Activated naive CD4-positive, alpha-beta T cell treated with anti-CD3 and anti-CD28 coated beads, Interleukin-2, amount 50 U/mL, for 72 hours (primary cell): Measurements from ENCODE around the gene MST1R. TPM values are rescaled to one million over a fixed set of nuclear protein-coding genes. Genes with fewer than 3 reads are reported as not detected.
"Not testable (repeated sequence)": the region's sequence is repeated elsewhere in the genome, so short reads cannot be mapped to it uniquely, and the experiment has no call there.

Experiments used
- ATAC-seq, 2 donors: fragments of 150-1000 bp; cut with Tn5 transposase; 2 replicates each; pipeline ENCODE4 v1.10.0; 2021; ENCODE audit warnings: mild to moderate bottlenecking in 2 of 2, moderate library complexity in 2 of 2
- DNase-seq, 2 donors: peaks; one replicate each; pipeline ENCODE4 v3.0.0; 2021 to 2022; ENCODE audit warnings: low spot score in 2 of 2
- H3K27ac Mint-ChIP-seq, 2 donors: one replicate each; pipeline ENCODE4 v1.8.0; 2022; ENCODE audit warnings: mild to moderate bottlenecking in 2 of 2, mixed read lengths in 2 of 2
- H3K36me3 Mint-ChIP-seq, 2 donors: one replicate each; pipeline ENCODE4 v1.8.0; 2022; ENCODE audit warnings: mixed read lengths in 2 of 2
- H3K9me3 Mint-ChIP-seq, 2 donors: one replicate each; pipeline ENCODE4 v1.8.0; 2022; ENCODE audit warnings: mixed read lengths in 2 of 2
- total RNA-seq, 2 donors: library from RNA; stranded (reverse); gene quantifications; one replicate each; pipeline ENCODE4 v1.2.3, GENCODE V29; 2022

MST1R gene
- total RNA-seq, 2 donors from 2014 or later = 0.68 to 2.8 TPM

- H3K27ac Mint-ChIP-seq = peak overlapping the region in 1 of 2 donors; percentile 14
- DNase-seq = no peak
- H3K9me3 Mint-ChIP-seq = no peaks in the 10 kb centered on the region
- no peak for ATAC-seq
- H3K36me3 Mint-ChIP-seq = no peaks in the 10 kb centered on the region
Measured at GRCh38 chr3:49924683-49925082, 21.0 kb upstream of the MST1R start.

DNA sequence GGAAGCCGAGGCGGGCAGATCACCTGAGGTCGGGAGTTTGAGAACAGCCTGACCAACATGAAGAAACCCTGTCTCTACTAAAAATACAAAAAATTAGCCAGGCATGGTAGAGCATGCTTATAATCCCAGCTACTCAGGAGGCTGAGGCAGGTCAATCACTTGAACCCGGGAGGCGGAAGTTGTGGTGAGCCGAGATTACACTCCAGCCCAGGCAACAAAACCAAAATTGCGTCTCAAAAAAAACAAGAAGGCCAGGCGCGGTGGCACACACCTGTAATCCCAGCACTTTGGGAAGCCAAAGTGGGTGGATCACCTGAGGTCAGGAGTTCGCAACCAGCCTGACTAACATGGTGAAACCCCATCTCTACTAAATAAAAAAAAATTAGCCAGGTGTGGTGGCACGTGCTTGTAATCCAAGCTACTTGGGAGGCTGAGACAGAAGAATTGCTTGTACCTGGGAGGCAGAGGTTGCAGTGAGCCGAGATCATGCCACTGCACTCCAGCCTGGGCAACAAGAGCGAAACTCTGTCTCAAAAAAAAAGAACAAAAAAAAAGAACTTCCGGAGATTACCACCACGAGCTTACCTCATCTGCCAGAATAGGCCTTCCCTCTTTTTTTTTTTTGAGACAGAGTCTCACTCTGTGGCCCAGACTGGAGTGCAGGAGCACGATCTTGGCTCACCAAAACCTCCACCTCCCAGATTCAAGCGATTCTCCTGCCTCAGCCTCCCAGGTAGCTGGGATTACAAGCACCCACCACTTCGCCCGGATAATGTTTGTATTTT, 14.3 kb upstream of the MST1R start:
- H3K9me3 Mint-ChIP-seq, ATAC-seq, DNase-seq, H3K36me3 Mint-ChIP-seq: not testable (repeated sequence)
- H3K27ac Mint-ChIP-seq = peak overlapping the region in 1 of 2 donors; percentile 12

- no peaks in the 10 kb centered on the region for H3K9me3 Mint-ChIP-seq
- no peaks in the 10 kb centered on the region for H3K36me3 Mint-ChIP-seq
- DNase-seq = no peak
- H3K27ac Mint-ChIP-seq = no peak overlapping the region
- ATAC-seq = no peak
Measured at GRCh38 chr3:49916686-49917085, 13.0 kb upstream of the MST1R start.

GRCh38 chr3:49914906-49915305, 11.2 kb upstream of the MST1R start:
- peaks cover 0 to 4% of the 10 kb centered on the region in 2 donors for H3K36me3 Mint-ChIP-seq
- ATAC-seq (no peak), DNase-seq (no peak)
- H3K9me3 Mint-ChIP-seq = no peaks in the 10 kb centered on the region
- H3K27ac Mint-ChIP-seq = no peak overlapping the region

DNA sequence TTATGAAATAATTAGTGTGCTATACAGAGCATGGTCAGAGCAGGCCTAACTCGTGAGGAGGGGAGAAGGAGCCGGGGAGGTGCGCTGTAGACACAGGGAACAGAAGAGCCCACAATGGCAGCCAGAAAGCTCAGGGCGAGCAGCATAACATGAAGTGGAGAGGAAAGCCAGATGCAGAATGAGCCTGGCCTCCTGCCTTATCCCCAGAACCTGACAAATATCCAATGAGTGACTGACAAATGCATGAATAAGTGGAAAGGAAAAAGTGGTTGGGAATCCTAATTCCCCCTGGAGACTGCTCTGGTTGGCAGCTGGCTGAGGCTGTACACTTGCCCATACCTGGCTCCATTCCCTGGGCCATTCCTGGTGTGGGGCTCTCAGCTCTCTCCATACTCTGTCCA, 9.2 kb upstream of the MST1R start:
- no peak overlapping the region for H3K27ac Mint-ChIP-seq
- DNase-seq = no peak
- H3K9me3 Mint-ChIP-seq = no peaks in the 10 kb centered on the region
- no peak for ATAC-seq
- peaks cover 0 to 5% of the 10 kb centered on the region in 2 donors for H3K36me3 Mint-ChIP-seq

- Mint-ChIP-seq H3K27ac (no peak overlapping the region), H3K36me3 (peaks cover 0 to 5% of the 10 kb centered on the region in 2 donors), H3K9me3 (no peaks in the 10 kb centered on the region)
- no peak for ATAC-seq
- DNase-seq = no peak
Measured at GRCh38 chr3:49911611-49912010, 7.9 kb upstream of the MST1R start.

- Mint-ChIP-seq H3K36me3 (peaks cover 0 to 5% of the 10 kb centered on the region in 2 donors), H3K9me3 (no peaks in the 10 kb centered on the region), H3K27ac (no peak overlapping the region)
- ATAC-seq (no peak), DNase-seq (no peak)
Measured at GRCh38 chr3:49911124-49911420, 7.4 kb upstream of the MST1R start.

DNA sequence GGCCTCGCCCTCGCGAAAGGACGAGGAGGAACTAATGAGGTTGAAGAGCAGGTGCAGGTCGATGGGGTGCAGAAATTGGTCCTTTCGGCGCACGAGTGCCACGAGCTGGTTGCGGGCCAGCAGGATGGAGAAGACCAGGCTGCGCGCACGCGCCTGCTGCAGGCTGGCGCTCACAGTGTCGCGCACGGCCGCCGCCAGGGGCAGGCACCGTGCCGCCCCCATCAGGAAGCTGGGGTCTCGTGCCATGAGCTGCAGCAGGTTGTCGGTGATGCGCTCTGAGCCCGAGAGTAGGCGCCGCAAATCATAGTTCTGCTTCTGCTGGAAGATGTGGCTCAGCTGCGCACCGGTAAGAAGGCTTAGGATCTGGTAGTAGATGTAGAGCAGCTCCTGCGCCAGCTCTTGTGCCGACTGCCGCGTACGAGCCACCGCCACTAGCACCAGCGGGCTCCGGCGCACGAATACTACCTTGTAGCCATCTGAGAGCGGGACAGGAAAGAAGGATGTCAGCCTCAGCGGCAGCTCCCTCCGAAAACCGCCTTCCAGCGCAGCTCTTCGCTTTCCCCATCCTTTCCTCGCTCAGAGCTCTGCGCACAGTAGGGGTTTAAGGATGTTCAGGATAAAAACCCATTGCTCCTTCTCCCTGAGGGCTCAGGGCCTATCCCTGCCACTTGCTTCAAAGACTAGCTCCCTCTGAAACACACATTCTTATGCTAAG, 6.9 kb upstream of the MST1R start:
- no peak for ATAC-seq

GRCh38 chr3:49908373-49909199, 4.9 kb upstream of the MST1R start:
- no peaks in the 10 kb centered on the region for H3K9me3 Mint-ChIP-seq
- no peak for DNase-seq
- no peak for ATAC-seq
- peaks cover 0 to 9% of the 10 kb centered on the region in 2 donors for H3K36me3 Mint-ChIP-seq
- no peak overlapping the region for H3K27ac Mint-ChIP-seq

More for the DNA sequence above, 6.9 kb upstream of the MST1R start:
- Mint-ChIP-seq H3K36me3 (peaks cover 0 to 5% of the 10 kb centered on the region in 2 donors), H3K9me3 (no peaks in the 10 kb centered on the region), H3K27ac (no peak overlapping the region)
- DNase-seq = no peak

GRCh38 chr3:49906073-49906743, 2.5 kb upstream of the MST1R start:
- ATAC-seq = peak; percentile 25 to 47
- DNase-seq = peak in 1 of 2 donors; percentile 55
- Mint-ChIP-seq H3K9me3 (no peaks in the 10 kb centered on the region), H3K36me3 (peaks cover 0 to 9% of the 10 kb centered on the region in 2 donors), H3K27ac (peak overlapping the region; percentile 62 to 67)

DNA sequence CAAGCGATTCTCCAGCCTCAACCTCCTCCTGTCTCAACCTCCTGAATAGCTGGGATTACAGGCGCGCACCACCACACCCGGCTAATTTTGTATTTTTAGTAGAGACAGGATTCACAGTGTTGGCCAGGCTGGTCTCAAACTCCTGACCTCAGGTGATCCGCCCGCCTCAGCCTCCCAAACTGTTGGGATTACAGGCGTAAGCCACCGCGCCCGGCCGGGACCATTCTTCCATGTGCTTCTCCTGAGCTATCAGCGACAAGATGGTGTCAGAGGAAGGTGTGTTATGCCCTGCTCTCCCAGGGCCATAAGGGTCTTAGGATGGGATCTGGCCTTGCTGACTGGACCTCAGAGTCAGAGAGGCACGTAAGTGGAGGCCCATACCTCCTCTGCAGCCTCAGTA, 775 bp upstream of the MST1R start:
- ATAC-seq, DNase-seq, H3K9me3 Mint-ChIP-seq, H3K36me3 Mint-ChIP-seq: not testable (repeated sequence)
- peak overlapping the region in 1 of 2 donors; percentile 86 for H3K27ac Mint-ChIP-seq

- DNase-seq (no peak), ATAC-seq (no peak)
Measured at GRCh38 chr3:49902511-49903345, 945 bp downstream of the MST1R start.

GRCh38 chr3:49901366-49902339, 2.0 kb downstream of the MST1R start:
- DNase-seq (no peak), ATAC-seq (no peak)
- Mint-ChIP-seq H3K27ac (no peak overlapping the region), H3K9me3 (no peaks in the 10 kb centered on the region), H3K36me3 (peaks cover 0 to 4% of the 10 kb centered on the region in 2 donors)

More at GRCh38 chr3:49902511-49903345, 945 bp downstream of the MST1R start:
- Mint-ChIP-seq H3K9me3 (no peaks in the 10 kb centered on the region), H3K27ac (no peak overlapping the region), H3K36me3 (peaks cover 0 to 4% of the 10 kb centered on the region in 2 donors)

DNA sequence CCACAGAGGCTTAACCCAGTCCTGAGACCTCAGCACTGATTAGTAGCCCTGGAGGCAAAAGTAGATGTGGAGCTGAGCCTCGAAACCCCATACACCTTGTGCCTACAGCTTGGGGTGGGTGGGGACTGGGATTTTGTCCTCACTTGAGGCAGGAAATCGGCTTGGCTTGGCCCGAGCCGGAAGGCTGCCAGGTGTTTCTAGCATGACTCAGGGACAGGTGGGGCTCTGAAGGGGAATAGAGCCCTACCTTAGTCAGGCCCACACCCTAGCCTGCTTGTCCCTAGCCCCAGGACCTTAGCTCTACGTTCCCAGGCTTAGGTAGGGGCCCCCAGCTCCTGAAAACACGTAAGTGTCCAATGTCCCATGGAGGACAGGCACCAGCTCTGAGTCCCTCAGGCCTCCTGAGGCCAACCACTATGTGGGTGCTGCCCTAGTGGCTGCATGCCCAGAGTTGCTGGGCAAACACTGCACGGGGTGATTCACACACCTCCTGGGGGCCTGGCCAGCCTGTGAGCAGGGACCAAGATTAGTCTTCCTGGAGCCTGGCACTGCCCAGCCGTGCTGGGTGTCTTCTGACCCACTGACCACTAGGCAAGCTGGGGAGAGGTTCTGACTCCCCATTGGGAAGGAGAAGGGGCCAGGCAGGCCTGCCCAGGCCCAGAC, 3.1 kb downstream of the MST1R start:
- H3K9me3 Mint-ChIP-seq = no peaks in the 10 kb centered on the region
- ATAC-seq = no peak
- no peak overlapping the region for H3K27ac Mint-ChIP-seq
- DNase-seq = no peak
- peaks cover 0 to 4% of the 10 kb centered on the region in 2 donors for H3K36me3 Mint-ChIP-seq
